ENCODE measurements around the gene YPEL2.

Gene YPEL2

GRCh38 chr17:59366773-59367656 is 35.6 kb downstream of the YPEL2 start (continued):
- TF ChIP-seq INSM2 (tag by site-specific recombination; IDR thresholded peaks at IDR 0.05) (no peak), ZNF274 (IDR thresholded peaks at IDR 0.05; ENCODE audit: low read length) (no peak), ZNF274 (tag by site-specific recombination; IDR thresholded peaks at IDR 0.05; ENCODE audit: borderline replicate concordance) (no peak), ZNF354C (tag by site-specific recombination; IDR thresholded peaks at IDR 0.05; ENCODE audit: borderline replicate concordance, low read depth) (no peak), ZNF433 (tag by site-specific recombination; IDR thresholded peaks at IDR 0.05; ENCODE audit: low read depth) (no peak), ZNF202 (tag by site-specific recombination; IDR thresholded peaks at IDR 0.05; ENCODE audit: borderline replicate concordance) (no peak), ZNF610 (tag by site-specific recombination; IDR thresholded peaks at IDR 0.05; ENCODE audit: borderline replicate concordance) (no peak), PATZ1 (tag by site-specific recombination; IDR thresholded peaks at IDR 0.05) (peak; percentile 40; the same call in 1 of the 2 replicates), ZNF558 (tag by site-specific recombination; IDR thresholded peaks at IDR 0.05) (no peak), ZNF747 (tag by site-specific recombination; IDR thresholded peaks at IDR 0.05) (no peak), SALL2 (tag by site-specific recombination; IDR thresholded peaks at IDR 0.05; ENCODE audit: borderline replicate concordance) (no peak), ZBTB48 (tag by site-specific recombination; IDR thresholded peaks at IDR 0.05) (peak; percentile 67; the same call in 1 of the 2 replicates), ZNF660 (tag by site-specific recombination; IDR thresholded peaks at IDR 0.05) (peak; percentile 47; the same call in 1 of the 2 replicates), ZNF2 (tag by site-specific recombination; IDR thresholded peaks at IDR 0.05) (no peak), ZNF658 (tag by site-specific recombination; IDR thresholded peaks at IDR 0.05) (no peak), ZNF530 (tag by site-specific recombination; IDR thresholded peaks at IDR 0.05; ENCODE audit: low read depth) (no peak), ZNF366 (tag by site-specific recombination; conservative IDR thresholded peaks at IDR 0.05) (peak; percentile 56), PRDM2 (tag by site-specific recombination; IDR thresholded peaks at IDR 0.05; ENCODE audit: borderline replicate concordance) (no peak), GLI4 (tag by site-specific recombination; IDR thresholded peaks at IDR 0.05) (no peak), ZNF513 (tag by site-specific recombination; IDR thresholded peaks at IDR 0.05) (no peak), ZNF302 (tag by site-specific recombination; IDR thresholded peaks at IDR 0.05; ENCODE audit: low read depth) (no peak), ZNF350 (tag by site-specific recombination; IDR thresholded peaks at IDR 0.05) (no peak), KLF10 (tag by site-specific recombination; IDR thresholded peaks at IDR 0.05) (peak; percentile 43), ZNF26 (tag by site-specific recombination; IDR thresholded peaks at IDR 0.05) (no peak), ZNF394 (tag by site-specific recombination; IDR thresholded peaks at IDR 0.05; ENCODE audit: borderline replicate concordance) (no peak), ZNF580 (tag by site-specific recombination; IDR thresholded peaks at IDR 0.05) (no peak)

All from HEK293 (cell line).